ENCODE measurements around the gene USP35. TPM values are rescaled to one million over a fixed set of nuclear protein-coding genes. Genes with fewer than 3 reads are reported as not detected.
"Not testable (repeated sequence)": the region's sequence is repeated elsewhere in the genome, so short reads cannot be mapped to it uniquely, and the experiment has no call there.

Gene USP35
- total RNA-seq, 1 experiment from 2014 or later = 12.7 TPM

DNA sequence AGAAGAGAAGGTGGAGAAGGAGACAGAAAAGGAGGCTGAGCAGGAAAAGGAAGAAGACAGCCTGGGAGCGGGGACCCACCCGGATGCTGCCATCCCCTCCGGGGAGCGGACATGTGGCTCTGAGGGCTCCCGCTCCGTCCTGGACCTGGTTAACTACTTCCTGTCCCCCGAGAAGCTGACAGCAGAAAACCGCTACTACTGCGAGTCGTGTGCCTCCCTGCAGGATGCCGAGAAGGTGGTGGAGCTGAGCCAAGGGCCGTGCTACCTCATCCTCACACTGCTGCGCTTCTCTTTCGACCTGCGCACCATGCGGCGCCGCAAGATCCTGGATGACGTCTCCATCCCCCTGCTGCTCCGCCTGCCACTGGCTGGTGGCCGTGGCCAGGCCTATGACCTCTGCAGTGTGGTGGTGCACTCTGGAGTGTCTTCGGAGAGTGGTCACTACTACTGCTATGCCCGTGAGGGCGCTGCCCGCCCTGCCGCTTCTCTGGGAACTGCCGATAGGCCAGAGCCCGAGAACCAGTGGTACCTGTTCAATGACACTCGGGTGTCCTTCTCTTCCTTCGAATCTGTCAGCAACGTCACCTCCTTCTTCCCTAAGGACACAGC is 21.4 kb downstream of the USP35 start:
- in situ Hi-C loops (cut with HindIII; ENCODE audit: low sequenced_read_pairs) = no loop called here
- DNase-seq (ENCODE audit: low spot score) = no peak

DNA sequence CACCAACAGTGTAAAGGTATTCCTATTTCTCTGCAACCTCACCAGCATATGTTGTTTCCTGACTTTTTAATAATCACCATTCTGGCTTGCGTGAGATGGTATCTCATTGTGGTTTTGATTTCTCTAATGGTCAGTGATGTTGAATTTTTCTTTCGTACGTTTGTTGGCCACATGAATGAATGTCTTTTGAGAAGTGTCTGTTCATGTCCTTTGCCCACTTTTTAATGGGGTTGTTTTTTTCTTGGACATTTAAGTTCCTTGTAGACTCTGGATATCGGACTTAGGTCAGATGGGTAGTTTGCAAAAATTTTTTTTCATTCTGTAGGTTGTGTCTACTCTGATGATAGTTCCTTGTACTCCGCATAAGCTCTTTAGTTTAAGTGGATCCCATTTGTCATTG is 22.8 kb downstream of the USP35 start:
- in situ Hi-C loops (cut with HindIII; ENCODE audit: low sequenced_read_pairs) = no loop called here
- DNase-seq (ENCODE audit: low spot score) = no peak

DNA sequence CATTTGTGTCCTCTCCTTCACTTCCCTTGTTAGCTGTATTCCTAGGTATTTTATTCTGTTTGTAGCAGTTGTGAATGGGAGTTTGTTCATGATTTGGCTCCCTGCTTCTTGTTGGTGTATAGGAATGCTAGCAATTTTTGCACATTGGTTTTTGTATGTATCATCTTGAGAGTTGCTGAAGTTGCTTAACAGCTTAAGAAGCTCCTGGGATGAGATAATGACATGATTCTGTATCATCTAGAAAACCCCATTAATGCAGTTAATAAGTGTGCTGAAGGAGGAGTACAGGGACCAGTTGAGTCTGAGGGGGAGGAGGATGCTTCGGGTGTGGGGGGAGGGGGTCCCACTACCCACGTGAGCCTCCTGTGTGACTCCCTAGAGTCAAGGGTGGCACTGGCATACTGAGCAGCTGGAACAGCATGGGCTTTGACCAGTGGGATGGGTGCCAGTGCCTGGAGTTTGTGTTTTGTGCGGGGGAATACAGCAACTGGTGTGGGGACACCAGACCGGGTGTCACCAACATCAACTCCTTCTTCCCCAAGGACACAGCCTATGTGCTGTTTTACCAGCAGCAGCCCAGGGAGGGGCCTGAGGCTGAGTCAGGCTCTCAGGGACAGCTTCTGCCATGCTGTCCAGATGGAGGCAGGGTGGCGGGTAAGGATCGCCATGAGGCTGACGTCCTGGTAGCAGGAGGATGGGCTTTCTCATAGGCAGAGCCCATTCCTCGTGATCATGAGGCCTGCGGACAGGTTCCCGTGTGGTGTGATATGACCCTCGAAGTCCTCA is 24.1 kb downstream of the USP35 start:
- DNase-seq (ENCODE audit: low spot score) = no peak
- in situ Hi-C loops (cut with HindIII; ENCODE audit: low sequenced_read_pairs) = no loop called here

DNA sequence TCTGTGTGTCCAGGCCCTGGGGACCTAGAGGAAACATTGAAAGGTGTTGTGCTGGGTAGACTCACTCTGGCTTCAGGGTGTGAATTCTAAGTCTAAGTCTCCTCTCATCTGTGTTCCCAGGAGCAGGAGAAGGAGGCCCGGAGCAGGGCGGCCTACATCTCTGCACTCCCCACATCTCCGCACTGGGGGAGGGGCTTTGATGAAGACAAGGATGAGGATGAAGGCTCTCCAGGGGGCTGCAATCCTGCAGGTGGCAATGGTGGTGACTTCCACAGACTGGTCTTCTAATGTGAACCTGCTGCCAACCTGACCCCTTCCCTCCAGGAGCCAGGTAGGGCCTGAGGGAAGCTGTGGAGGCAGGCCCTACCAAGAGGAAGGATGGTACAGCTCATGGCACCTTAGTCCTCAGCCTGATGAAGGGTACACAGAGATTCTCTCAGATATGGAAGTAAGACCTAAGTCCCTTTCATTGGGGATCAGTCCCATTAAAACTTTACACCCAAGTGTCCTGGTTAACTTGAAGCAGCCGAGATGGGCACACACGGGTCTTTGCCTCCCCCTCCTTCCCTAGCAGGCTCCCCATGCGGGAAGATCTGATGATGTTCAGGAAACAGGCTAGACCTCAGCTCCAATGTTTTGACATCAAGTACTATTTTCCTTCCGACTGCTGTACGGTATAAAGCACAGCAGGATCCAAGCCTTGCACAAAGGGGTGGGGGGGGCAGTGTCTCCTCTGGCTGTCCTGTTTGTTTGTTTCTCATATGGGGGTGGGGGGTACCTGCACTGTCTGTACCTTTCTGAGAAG is 25.0 kb downstream of the USP35 start:
- in situ Hi-C loops (cut with HindIII; ENCODE audit: low sequenced_read_pairs) = no loop called here
- DNase-seq (ENCODE audit: low spot score) = no peak

DNA sequence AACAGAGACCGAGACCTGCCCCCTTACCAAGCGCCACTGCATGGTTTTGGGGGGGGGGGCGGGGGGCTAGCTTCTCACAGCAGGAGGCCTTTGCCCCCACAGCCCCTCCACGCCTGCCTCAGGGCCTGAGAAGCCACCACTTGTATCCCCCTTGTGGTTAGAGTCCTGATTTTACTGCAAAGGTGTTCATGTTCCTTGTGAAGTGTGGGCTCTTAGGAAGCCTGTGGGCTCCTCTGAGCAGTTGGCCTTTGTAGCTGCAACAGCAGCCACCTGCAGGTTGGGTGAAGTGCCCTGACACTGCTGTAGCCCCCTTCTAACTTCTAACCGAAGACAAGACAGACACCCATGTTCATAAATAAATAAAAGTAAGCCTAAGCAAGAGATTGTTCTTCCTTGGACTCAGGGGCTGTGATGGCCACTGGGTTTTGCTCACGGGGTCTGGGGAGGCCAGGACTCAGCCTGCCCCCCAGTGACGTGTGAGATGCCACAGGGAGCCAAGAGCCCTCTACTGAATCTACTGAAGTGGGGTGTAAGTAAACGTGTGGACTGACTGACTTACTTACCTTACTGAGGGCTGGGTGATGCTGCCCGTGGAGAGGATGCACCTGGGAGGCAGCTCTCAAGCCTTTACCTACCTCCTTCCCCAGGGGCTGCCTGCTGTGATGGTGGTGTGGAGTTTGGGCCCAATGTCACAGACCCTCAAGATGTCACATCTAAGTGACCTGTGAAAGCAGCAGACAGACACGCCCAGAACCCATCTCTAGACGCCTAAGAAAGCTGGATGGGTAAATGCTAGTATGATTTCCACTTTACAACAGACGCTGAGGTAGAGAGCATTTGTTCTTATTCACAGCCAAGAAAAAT is 25.8 kb downstream of the USP35 start:
- in situ Hi-C loops (cut with HindIII; ENCODE audit: low sequenced_read_pairs) = no loop called here
- no peak for DNase-seq (ENCODE audit: low spot score)

DNA sequence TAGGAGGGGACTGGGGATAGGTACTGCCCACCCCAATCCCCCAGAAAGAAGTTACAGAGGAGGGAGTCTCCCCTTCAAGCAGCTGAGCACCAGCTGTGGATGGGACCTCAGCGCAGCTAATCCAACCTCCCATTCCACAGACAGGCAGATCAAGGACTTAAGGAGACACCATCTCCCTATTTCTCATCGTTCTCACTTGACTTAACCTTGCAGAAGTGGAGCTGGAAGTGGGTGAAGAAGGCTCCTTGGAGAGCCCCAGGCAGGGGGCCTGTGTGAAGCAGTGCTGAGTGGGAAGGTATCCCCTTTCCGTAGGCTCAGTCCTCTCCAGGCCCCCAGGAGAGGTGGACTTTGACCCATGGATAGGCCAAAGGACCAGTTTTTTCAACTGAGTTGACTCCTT is 27.3 kb downstream of the USP35 start:
- DNase-seq (ENCODE audit: low spot score) = no peak
- in situ Hi-C loops (cut with HindIII; ENCODE audit: low sequenced_read_pairs) = no loop called here

DNA sequence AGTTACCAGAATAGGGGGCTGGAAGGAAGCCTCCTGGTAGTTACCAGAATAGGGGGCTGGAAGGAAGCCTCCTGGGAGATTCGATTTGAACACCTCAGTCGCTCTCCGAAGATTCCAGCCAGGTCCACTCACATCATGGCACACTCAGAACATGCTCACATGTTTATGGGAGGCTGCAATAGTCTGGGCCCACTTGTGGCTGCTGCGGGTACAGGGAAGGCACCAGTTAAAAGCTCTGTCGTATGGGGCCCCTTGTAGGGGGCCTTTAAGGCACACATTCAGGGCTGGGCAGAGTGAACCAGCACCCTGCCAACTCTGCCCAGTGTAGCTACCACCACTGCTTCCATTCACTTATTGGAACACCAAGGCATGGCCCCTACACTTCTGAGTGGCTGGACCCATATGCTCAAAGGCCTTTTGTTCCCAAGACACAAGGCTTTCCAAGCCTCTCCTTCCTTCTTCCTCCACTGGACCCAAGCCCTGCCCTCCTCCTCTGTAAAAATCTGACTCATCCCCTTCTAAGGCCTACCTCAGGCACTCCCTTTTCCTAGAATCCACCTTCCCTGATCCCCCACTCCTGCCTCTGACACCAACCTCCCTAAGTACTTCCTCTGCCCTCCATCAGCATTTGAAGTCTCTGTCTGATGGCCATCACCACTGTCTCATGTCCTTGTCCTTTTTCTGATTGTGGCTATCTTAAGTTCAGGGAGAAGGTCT is 28.0 kb downstream of the USP35 start:
- no peak for DNase-seq (ENCODE audit: low spot score)

DNA sequence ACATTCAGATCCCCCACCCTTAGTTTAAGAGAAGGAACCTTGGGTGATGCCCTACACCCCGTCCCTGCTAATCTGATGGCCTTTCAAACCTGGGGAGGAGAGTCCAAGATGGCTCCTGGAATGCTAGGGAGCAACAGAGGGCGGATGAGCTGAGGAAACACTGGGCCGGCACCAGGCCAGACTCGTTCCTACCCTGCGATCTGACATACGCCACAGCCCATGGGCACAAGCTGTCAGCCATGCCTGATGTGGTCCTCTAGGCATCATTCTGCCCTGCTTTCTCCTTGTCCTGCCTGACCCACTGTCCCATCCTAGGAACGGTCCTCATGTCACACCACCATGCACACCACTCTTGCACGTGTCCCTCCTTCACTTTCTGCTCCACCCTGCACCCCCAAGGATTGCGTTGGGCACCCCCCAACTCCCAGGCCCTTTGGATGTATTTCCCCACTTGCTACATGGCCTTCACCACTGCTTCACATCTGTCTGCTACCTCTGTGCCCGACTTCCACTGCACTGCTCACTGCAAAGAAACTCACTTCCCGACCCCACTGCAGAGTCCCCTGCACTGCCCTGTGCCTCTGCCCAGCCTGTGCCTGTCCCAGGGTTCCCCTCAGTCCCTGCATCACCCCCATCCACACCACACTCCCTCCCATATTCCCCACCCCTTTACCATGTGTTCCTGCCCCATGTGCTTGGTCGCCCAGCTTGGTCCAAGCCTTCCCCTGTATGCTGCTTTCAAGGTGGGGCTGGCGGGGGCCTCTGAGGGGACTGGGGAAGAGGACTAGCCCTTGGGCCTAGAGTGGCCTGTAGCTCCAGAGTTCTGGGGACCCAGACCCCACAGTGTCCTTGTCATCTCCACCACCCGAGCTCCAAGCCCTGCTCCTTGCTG is 29.2 kb downstream of the USP35 start:
- DNase-seq (ENCODE audit: low spot score) = no peak
- in situ Hi-C loops (cut with HindIII; ENCODE audit: low sequenced_read_pairs) = no loop called here

More for the DNA sequence above, 28.0 kb downstream of the USP35 start:
- in situ Hi-C loops (cut with HindIII; ENCODE audit: low sequenced_read_pairs) = no loop called here

DNA sequence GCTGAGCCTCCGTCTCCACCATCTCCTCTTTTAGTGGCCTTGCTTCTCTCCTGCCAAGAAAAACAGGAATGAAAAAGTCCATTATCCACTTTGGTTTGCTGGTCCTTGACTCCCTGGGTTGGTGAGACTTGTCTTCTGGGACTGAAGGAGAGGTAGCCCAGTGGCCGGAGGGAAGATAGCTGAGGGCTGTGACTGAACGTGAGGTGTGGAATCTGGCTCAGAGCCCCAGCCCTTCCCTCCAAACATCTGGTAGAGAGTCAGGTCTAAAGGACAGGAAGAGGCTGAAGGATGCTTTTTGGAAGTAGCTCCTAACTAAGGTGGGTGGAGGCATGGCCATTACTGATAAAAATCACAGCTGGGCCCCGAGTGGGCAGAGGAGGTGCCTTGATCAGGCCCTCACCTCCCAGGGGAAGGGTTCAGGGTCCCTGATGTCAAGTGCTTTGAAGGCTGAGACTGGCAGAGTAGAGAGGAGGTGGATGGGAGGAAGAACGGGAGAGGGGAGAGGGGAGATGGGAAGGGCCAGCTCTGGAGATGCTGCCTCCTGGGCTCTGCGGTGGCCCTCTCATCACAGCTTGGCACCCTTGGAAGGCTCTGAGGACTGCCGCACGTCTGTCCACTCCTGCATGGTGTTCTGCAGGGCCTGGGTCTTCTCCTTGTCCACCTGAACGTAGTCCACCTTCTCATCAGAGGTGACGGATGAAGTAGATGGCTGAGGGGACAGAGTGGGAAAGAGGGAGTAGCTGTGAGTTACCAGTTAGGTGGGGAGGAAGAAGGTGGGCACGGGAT is 30.2 kb downstream of the USP35 start:
- no peak for DNase-seq (ENCODE audit: low spot score)
- in situ Hi-C loops (cut with HindIII; ENCODE audit: low sequenced_read_pairs) = no loop called here

DNA sequence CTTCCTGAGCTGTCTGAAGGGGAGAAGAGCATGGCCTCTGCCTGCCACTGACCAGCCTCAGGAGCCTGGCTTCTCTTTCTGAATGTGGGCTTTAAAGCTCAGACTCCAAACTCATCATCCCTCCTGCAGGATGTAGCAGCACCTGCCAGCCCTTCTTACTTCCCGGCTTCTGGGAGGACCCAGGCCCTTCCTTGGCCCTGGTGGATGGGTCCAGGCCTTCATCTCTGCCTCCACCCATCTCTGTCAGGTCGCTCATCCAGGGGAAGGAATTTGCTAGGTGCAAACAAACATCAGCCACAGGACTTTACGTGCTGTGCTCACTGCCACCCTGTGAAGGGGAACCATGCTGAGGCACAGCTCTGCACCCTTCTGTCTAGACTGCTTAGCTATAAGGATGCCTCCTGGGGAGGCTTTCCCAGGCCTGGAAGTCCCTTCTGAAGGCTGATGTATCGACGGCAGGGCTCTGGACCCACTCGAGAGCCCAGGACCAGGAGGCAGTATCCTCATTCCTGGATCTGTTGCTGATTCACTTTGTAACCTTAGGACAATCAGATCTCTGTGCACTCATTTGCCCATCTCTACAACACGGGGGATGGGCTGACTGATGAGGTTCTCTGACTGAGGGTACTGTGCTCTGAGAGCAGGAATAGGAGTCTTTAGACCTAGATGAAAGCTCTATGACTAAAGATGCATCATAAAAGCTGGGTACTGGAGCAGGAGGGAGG is 30.9 kb downstream of the USP35 start:
- in situ Hi-C loops (cut with HindIII; ENCODE audit: low sequenced_read_pairs) = no loop called here
- DNase-seq (ENCODE audit: low spot score) = no peak

DNA sequence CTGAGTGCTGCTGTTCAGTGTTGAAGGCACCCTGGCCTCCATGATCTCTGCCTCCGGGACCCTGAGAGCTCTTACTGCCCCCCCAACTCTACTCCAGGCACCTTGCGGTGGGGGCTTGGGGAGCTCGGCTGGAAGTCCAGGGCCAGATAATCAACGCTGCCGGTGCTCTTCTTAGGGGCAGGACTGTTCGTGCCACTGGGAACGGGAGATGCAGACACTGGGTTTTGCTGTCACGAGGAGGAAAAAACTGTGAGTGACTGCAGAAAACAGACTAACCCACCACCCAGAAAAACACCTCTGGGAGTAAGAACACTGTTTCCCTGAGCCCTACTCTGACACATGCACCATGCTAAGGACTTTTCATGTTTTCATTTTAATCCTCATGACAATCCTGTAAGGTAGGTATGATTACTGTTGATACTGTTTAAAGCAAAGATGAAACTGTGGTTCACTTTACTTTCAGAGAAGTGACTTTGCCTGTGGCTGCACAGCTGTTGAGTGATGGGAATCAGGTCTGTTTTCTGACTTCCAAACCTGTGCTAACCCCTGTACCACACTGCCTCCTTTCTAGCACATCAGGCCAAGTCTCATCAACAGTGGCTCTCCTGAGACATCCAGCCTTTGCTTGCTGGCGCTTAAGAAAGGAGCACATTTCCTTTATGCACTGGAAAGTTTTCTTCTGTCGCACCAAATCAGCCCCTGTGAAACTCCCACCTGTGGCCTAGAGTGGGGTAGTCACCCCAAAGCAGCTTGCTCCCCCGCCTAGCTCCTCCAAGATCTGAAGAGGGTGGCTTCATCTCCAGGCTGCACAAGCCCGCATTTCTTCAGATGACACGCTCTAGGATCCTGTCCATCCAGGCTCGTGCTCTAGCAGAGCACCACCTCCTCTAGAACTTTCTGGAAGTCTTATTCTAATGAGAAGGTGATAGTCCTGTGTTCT is 31.8 kb downstream of the USP35 start:
- in situ Hi-C loops (cut with HindIII; ENCODE audit: low sequenced_read_pairs) = no loop called here
- DNase-seq (ENCODE audit: low spot score) = no peak

DNA sequence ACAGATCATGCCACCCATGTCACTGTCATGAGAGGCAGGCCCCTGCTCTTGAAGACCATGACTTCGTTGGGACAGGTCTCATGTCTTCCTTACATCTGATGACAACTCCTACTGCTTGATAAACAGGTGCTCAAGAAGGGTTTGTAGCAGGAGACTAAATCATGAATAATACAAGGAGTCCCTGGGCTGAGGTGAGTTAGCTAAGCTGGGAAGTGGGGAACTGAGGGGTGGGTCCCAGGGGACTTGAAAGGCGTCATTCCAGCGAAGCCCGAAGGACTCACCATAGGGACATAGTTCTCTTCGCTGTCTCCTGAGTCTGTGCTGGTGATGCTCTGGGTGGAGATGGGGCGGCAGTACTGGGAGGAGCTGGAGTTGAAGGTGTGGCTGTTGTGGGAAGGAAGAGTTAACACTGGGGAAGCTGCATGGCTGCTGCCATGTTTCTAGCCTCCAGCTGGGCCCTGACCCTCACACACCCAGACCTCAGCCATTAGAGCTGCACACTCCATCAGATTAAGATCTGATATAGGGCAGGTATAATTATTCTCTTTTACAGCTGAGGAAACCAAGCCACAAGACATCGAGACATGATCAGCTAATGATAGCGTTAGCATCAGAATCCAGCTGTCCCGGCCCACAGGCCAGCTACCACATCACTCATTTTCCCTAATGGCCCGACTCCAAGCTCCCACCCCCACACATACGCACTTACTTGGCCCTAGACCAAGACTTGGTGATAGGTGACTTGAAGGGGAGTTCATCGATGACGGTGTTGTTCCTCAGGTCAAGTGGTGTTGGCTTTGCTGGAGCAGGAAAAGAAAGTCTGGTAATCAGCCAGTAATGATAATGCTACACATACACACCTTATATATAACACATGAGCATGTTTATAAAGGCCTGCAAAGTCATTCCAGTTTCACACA is 32.9 kb downstream of the USP35 start:
- in situ Hi-C loops (cut with HindIII; ENCODE audit: low sequenced_read_pairs) = no loop called here
- DNase-seq (ENCODE audit: low spot score) = no peak

DNA sequence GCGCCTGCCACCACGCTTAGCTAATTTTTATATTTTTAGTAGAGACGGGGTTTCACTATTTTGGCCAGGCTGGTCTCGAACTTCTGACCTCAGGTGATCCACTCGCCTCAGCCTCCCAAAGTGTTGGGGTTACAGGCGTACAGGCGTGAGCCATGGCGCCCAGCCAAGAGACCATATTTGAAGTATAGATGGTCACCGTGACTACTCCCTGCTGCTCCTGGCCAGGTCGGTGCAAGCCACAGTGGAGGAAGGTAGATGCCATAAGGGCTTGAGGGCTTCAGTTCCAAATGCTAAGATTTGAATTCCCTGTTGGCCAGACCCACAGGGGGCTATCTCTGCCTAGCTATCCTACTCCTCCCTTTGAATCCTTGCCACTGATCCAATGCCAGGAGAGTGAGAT is 34.0 kb downstream of the USP35 start:
- DNase-seq (ENCODE audit: low spot score); in situ Hi-C loops (cut with HindIII; ENCODE audit: low sequenced_read_pairs): not testable (repeated sequence)

DNA sequence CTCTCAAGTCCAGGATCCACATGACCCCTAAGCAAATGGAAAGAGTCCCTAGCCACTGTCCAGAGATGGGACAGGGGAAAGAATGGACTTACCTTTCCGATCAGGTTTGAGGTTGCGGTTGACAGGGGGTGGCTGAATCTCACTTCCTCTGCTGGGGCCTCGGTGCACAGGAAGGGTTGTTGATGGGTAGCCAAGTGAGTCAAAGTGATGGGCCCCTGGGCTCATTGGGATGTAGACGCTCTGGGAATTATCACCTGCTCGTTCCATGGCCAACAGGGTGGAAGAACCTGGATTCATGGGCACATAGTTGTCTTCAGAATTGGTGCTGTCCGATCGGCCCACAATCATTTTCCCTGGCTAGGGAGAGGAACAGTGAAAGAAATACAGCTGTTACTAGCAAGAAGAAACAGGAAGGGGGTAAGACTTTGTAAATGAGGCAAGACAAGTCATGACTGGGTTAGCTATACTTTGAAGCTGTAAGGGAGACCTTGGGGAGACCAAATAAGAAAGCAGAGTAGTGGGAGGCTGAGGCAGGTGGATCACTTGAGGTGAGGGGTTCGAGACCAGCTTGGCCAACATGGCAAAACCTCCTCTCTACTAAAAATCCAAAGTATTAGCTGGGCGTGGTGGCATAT is 34.7 kb downstream of the USP35 start:
- no peak for DNase-seq (ENCODE audit: low spot score)
- in situ Hi-C loops (cut with HindIII; ENCODE audit: low sequenced_read_pairs) = no loop called here
